HG03469 (cell line): ENCODE data around the gene SSBP4.

ENCODE experiments used
- ATAC-seq: cut with Tn5 transposase; IDR thresholded peaks from one replicate; pipeline ENCODE4 v1.9.1; 2021; ENCODE audit warnings: mild to moderate bottlenecking, moderate library complexity, moderate number of reproducible peaks; ENCODE audit not compliant: unreplicated experiment

SSBP4 gene

GRCh38 chr19:18481505-18482222 is 62.5 kb downstream of the SSBP4 start:
- ATAC-seq: no peak

GRCh38 chr19:18483119-18483890 is 64.1 kb downstream of the SSBP4 start:
- ATAC-seq: no peak
